Measurements from ENCODE around the gene RBMS2. TPM values are rescaled to one million over a fixed set of nuclear protein-coding genes. Genes with fewer than 3 reads are reported as not detected.

Gene RBMS2
- total and polyA plus RNA-seq, 10 of the 15 experiments (the other 5 are each of a cell fraction or from before 2014, with no cell fraction given), result 0.56 to 7.1 (median 2.4) TPM

DNA sequence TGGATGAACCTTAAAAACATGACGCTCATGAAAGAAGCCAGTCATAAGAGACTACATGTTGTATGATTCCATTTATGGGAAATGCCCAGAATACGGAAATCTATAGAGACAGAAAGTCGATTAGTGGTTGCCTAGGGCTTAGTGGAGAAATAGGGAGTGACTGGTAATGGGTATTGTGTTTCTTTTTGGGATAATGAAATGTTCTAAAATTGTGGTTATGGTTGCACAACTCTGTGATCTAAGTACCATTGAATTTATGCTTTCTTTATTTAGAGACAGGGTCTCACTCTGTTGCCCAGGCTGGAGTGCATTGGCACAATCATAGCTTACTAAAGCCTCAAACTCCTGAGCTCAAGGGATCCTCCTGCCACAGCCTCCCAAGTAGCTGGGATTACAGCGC is 8.0 kb downstream of the RBMS2 start (continued):
- TF ChIP-seq, protein P1, sequence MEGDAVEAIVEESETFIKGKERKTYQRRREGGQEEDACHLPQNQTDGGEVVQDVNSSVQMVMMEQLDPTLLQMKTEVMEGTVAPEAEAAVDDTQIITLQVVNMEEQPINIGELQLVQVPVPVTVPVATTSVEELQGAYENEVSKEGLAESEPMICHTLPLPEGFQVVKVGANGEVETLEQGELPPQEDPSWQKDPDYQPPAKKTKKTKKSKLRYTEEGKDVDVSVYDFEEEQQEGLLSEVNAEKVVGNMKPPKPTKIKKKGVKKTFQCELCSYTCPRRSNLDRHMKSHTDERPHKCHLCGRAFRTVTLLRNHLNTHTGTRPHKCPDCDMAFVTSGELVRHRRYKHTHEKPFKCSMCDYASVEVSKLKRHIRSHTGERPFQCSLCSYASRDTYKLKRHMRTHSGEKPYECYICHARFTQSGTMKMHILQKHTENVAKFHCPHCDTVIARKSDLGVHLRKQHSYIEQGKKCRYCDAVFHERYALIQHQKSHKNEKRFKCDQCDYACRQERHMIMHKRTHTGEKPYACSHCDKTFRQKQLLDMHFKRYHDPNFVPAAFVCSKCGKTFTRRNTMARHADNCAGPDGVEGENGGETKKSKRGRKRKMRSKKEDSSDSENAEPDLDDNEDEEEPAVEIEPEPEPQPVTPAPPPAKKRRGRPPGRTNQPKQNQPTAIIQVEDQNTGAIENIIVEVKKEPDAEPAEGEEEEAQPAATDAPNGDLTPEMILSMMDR (IDR thresholded peaks at IDR 0.05 in 2 of 3, conservative IDR thresholded peaks at IDR 0.05 in 1 of 3; ENCODE audit: control insufficient read depth in 2 of 3, extremely low read depth in 1 of 3, insufficient read depth in 1 of 3, low read depth in 3 of 3, low read length in 3 of 3), result no peak

DNA sequence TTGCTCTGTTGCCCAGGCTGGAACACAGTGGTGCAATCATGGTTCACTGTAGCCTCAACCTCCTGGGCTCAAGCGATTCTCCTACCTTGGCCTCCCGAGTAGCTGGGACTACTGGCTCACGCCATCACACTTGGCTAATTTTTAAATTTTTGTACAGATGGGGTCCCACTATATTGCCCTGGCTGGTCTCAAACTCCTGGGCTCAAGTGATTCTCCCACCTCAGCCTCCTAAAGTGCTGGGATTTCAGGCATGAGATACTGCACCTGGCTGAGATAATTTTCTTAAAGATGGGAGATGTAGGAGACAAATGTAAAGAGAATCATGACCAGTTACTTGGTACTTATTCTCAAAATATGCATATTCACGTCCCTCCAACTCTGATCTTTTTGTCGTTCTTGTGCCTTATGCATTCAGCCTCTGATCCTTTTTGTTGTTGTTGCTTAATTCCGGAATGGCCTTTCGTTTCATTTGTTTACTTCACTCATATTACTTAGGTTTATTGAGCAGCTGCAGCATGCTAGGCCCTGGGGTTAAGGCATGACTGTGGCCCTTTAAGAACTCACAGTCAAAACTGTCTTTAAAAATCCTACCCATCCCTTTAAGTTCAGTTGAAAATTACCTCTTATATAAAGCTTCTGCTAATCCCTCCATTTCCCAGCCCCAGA is 8.9 kb downstream of the RBMS2 start:
- SMC1A ChIA-PET (ENCODE audit: uncharacterized antibody, unreplicated experiment), result interaction anchor here (1.6 kb wide), 1 partner anchor 14 kb away, joined by 4 read pairs; no protein-coding TSS in a partner anchor
- RAD21 ChIA-PET (ENCODE audit: unreplicated experiment), result no interaction called here
- Histone ChIP-seq H3K36me3 (ENCODE audit: control insufficient read depth in 2 of 2, insufficient read depth in 2 of 2, low read length in 1 of 2) (no peaks in the 10 kb centered on the region), H3K4me1 (ENCODE audit: control insufficient read depth, insufficient read depth, low read length) (no peaks in the 10 kb centered on the region), H3K27ac (ENCODE audit: control insufficient read depth, insufficient read depth) (no peak overlapping the region), H3K27me3 (replicated peaks in 1 of 2; ENCODE audit: control insufficient read depth in 2 of 2, insufficient read depth in 2 of 2, low read length in 1 of 2) (no peaks in the 10 kb centered on the region), H2AFZ (ENCODE audit: control insufficient read depth, low read depth, low read length) (no peak overlapping the region), H3K9me3 (replicated peaks; ENCODE audit: control insufficient read depth, insufficient read depth, low read length) (no peaks in the 10 kb centered on the region), H4K20me1 (ENCODE audit: control insufficient read depth, insufficient read depth) (no peaks in the 10 kb centered on the region), H3K4me2 (ENCODE audit: control insufficient read depth, insufficient read depth) (no peak overlapping the region), H3K9ac (ENCODE audit: control insufficient read depth, insufficient read depth, low read length) (no peak overlapping the region), H3K4me3 (no peak overlapping the region), H3K79me2 (ENCODE audit: control insufficient read depth, insufficient read depth, low read length) (no peaks in the 10 kb centered on the region)
- in situ Hi-C loops (cut with MboI) (no loop called here), intact Hi-C loops (cut with micrococcal nuclease; ENCODE audit: unreplicated experiment) (no loop called here)
- FAIRE-seq (no peak), DNase-seq (ENCODE audit: low read depth, low spot score) (no peak), ATAC-seq (no peak)
- BruUV-seq (replicated peaks), result no TSS peak
- POLR2A ChIA-PET, result interaction anchor here (0.6 to 1.1 kb wide), 6 partner anchors 18 to 179 kb away, joined by 3 to 9 read pairs (median 6); no protein-coding TSS in a partner anchor
- WGBS (ENCODE audit: insufficient coverage, insufficient replicate concordance, low lambda C conversion rate, missing lambda C conversion rate), result 41% methylated on average over 7 of the region's 7 CpGs
- CTCF ChIA-PET, result interaction anchor here (0.6 to 1.2 kb wide), 3 partner anchors 11 to 43 kb away, joined by 3 to 5 read pairs (median 4); no protein-coding TSS in a partner anchor
- TF ChIP-seq, protein P2, sequence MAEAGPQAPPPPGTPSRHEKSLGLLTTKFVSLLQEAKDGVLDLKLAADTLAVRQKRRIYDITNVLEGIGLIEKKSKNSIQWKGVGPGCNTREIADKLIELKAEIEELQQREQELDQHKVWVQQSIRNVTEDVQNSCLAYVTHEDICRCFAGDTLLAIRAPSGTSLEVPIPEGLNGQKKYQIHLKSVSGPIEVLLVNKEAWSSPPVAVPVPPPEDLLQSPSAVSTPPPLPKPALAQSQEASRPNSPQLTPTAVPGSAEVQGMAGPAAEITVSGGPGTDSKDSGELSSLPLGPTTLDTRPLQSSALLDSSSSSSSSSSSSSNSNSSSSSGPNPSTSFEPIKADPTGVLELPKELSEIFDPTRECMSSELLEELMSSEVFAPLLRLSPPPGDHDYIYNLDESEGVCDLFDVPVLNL (IDR thresholded peaks at IDR 0.05; ENCODE audit: low read depth, low read length), result no peak
- no peak for TF ChIP-seq EP300 (IDR thresholded peaks at IDR 0.05; ENCODE audit: borderline replicate concordance in 1 of 2, control insufficient read depth in 1 of 2, low read depth in 2 of 2, low read length in 2 of 2)
- no peak for TF ChIP-seq RCOR1 (conservative IDR thresholded peaks at IDR 0.05; ENCODE audit: low read depth, low read length)
- TF ChIP-seq CREB1 (IDR thresholded peaks at IDR 0.05; ENCODE audit: low read depth), result no peak
- TF ChIP-seq TBL1XR1 (IDR thresholded peaks at IDR 0.05; ENCODE audit: low read depth, low read length), result no peak
- no peak for TF ChIP-seq ASH2L (IDR thresholded peaks at IDR 0.05; ENCODE audit: borderline replicate concordance, low read depth)
- TF ChIP-seq FOXK2 (IDR thresholded peaks at IDR 0.05), result no peak
